Measurements from ENCODE around the gene MFNG.

DNA sequence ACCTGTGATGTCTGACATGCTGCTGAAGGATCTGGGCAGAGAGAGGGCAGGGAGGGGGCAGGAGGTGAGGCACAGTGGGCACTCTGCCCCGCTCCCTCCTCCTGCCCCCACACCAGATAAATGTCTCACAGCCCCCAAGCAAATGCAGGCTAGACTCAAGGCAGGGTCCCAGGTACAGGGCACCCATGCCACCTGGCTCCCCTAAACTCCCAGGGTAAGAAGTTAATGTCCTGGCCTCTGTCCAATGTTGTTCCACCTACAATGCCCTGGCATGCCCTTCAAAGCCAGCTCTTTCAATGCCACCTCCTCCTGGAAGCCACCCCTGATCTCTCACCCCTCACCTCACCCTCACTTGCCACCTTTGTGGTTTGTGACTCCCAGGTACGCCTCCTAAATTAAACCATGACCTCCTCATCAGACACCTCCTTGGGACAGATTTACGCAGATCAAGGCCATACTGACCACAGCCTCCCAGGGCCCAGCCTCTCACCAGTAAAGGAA is 17.0 kb upstream of the MFNG start:
- TF ChIP-seq, protein P1, sequence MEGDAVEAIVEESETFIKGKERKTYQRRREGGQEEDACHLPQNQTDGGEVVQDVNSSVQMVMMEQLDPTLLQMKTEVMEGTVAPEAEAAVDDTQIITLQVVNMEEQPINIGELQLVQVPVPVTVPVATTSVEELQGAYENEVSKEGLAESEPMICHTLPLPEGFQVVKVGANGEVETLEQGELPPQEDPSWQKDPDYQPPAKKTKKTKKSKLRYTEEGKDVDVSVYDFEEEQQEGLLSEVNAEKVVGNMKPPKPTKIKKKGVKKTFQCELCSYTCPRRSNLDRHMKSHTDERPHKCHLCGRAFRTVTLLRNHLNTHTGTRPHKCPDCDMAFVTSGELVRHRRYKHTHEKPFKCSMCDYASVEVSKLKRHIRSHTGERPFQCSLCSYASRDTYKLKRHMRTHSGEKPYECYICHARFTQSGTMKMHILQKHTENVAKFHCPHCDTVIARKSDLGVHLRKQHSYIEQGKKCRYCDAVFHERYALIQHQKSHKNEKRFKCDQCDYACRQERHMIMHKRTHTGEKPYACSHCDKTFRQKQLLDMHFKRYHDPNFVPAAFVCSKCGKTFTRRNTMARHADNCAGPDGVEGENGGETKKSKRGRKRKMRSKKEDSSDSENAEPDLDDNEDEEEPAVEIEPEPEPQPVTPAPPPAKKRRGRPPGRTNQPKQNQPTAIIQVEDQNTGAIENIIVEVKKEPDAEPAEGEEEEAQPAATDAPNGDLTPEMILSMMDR (IDR thresholded peaks at IDR 0.05), result no peak
- no peak for TF ChIP-seq POLR2A (IDR thresholded peaks at IDR 0.05)
